IMR-90 (cell line): ENCODE measurements around the gene CCDC185. TPM values are rescaled to one million over a fixed set of nuclear protein-coding genes. Genes with fewer than 3 reads are reported as not detected.

ENCODE experiments used
- ATAC-seq: fragments of 200-7000 bp; cut with Tn5 transposase; 2 replicates; pipeline ENCODE4 v1.9.1; 2020; ENCODE audit warnings: low read depth, mild to moderate bottlenecking, moderate library complexity
- BruUV-seq: library from RNA; stranded (reverse); fragments of 400-500 nt; replicated peaks from 2 replicates; lab custom pipeline; 2021; lab: Mats Ljungman, UMichigan
- CTCF ChIA-PET: fragments of 300-600 bp; formaldehyde crosslinking; extraction: SDS; loops from one replicate; lab custom pipeline; 2021; ENCODE audit warnings: antibody characterized with exemption; lab: Yijun Ruan, JAX
- POLR2A ChIA-PET: fragments of 300-600 bp; sonication (Branson Sonifier 250); formaldehyde crosslinking; loops from one replicate; lab custom pipeline; 2022; ENCODE audit warnings: antibody characterized with exemption; ENCODE audit not compliant: unreplicated experiment; lab: Charles Lee
- DNase-seq: peaks from one replicate; pipeline ENCODE4 v3.0.0; 2013
- H2AFZ ChIP-seq: replicated peaks from 2 replicates; pipeline ENCODE3; 2013; ENCODE audit warnings: low read length, mild to moderate bottlenecking; ENCODE audit not compliant: poor library complexity
- H2AK5ac ChIP-seq: 2 replicates; pipeline ENCODE4 v1.6.1; 2013; ENCODE audit warnings: low read depth, low read length, inconsistent platforms
- H2AK9ac ChIP-seq: replicated peaks from 2 replicates; pipeline ENCODE3; 2013; ENCODE audit warnings: mild to moderate bottlenecking, low read depth, low read length, moderate library complexity; ENCODE audit not compliant: poor library complexity
- H2BK120ac ChIP-seq: 2 replicates; pipeline ENCODE4 v1.6.1; 2013; ENCODE audit warnings: low read depth, low read length, inconsistent platforms
- H2BK15ac ChIP-seq: 3 replicates; pipeline ENCODE4 v1.6.1; 2013; ENCODE audit warnings: low read depth, low read length, inconsistent platforms
- H2BK20ac ChIP-seq: 2 replicates; pipeline ENCODE4 v1.6.1; 2013; ENCODE audit warnings: low read depth, mild to moderate bottlenecking, inconsistent platforms, low read length, moderate library complexity
- H2BK5ac ChIP-seq: 2 replicates; pipeline ENCODE4 v1.6.1; 2013; ENCODE audit warnings: mild to moderate bottlenecking, low read depth, low read length, inconsistent platforms; ENCODE audit not compliant: poor library complexity, severe bottlenecking
- H3K14ac ChIP-seq: replicated peaks from 2 replicates; pipeline ENCODE4 v1.6.1; 2013; ENCODE audit warnings: low read depth, low read length, inconsistent platforms
- H3K18ac ChIP-seq: 2 replicates; pipeline ENCODE4 v1.6.1; 2013; ENCODE audit warnings: low read depth, low read length, control low read depth
- H3K23ac ChIP-seq: 2 replicates; pipeline ENCODE4 v1.6.1; 2013; ENCODE audit warnings: low read depth, low read length, inconsistent platforms
- H3K27ac ChIP-seq: 2 replicates; pipeline ENCODE4 v1.5.1; 2013; ENCODE audit warnings: mild to moderate bottlenecking, control low read depth, low read length; ENCODE audit not compliant: insufficient read depth
- H3K27me3 ChIP-seq: 2 replicates; pipeline ENCODE4 v1.6.1; 2013; ENCODE audit warnings: low read length; ENCODE audit not compliant: control insufficient read depth, insufficient read depth
- H3K36me3 ChIP-seq: 2 replicates; pipeline ENCODE4 v1.6.1; 2013; ENCODE audit warnings: low read length, mixed read lengths; ENCODE audit not compliant: control insufficient read depth, insufficient read depth
- H3K4ac ChIP-seq: 2 replicates; pipeline ENCODE4 v1.6.1; 2013; ENCODE audit warnings: low read depth, low read length, inconsistent platforms
- H3K4me1 ChIP-seq: 2 replicates; pipeline ENCODE4 v1.6.1; 2013; ENCODE audit warnings: low read length, mixed read lengths; ENCODE audit not compliant: control insufficient read depth, insufficient read depth
- H3K4me2 ChIP-seq: 2 replicates; pipeline ENCODE4 v1.6.1; 2013; ENCODE audit warnings: low read depth, mild to moderate bottlenecking, control low read depth, low read length, moderate library complexity
- H3K4me3 ChIP-seq: 2 replicates; pipeline ENCODE4 v1.5.1; 2013; ENCODE audit warnings: low read depth, mild to moderate bottlenecking, control low read depth, low read length, moderate library complexity; ENCODE audit not compliant: insufficient read depth
- H3K56ac ChIP-seq: 2 replicates; pipeline ENCODE4 v1.6.1; 2013; ENCODE audit warnings: low read length, inconsistent platforms; ENCODE audit not compliant: insufficient read depth; ENCODE audit errors: extremely low read depth
- H3K79me1 ChIP-seq, 2 experiments: 2 replicates each; pipeline ENCODE4 v1.6.1; 2013; ENCODE audit warnings: low read length in 2 of 2, inconsistent platforms in 1 of 2, low read depth in 1 of 2
- H3K9ac ChIP-seq: 2 replicates; pipeline ENCODE4 v1.6.1; 2013; ENCODE audit warnings: low read depth, low read length, control low read depth
- H3K9me1 ChIP-seq: 2 replicates; pipeline ENCODE4 v1.6.1; 2013; ENCODE audit warnings: low read length, inconsistent platforms; ENCODE audit not compliant: insufficient read depth
- H3K9me3 ChIP-seq: 2 replicates; pipeline ENCODE4 v1.6.1; 2013; ENCODE audit warnings: low read length; ENCODE audit not compliant: control insufficient read depth, insufficient read depth
- H4K20me1 ChIP-seq: 2 replicates; pipeline ENCODE4 v1.6.1; 2013; ENCODE audit warnings: low read length, inconsistent platforms; ENCODE audit not compliant: insufficient read depth
- H4K5ac ChIP-seq: 2 replicates; pipeline ENCODE4 v1.6.1; 2013; ENCODE audit warnings: mild to moderate bottlenecking, low read depth, low read length, control low read depth
- H4K8ac ChIP-seq, 2 experiments: 2 replicates each; pipeline ENCODE4 v1.6.1; 2013; ENCODE audit warnings: low read depth in 2 of 2, low read length in 2 of 2, control low read depth in 1 of 2, inconsistent platforms in 1 of 2
- H4K91ac ChIP-seq: 2 replicates; pipeline ENCODE4 v1.6.1; 2013; ENCODE audit warnings: low read depth, low read length, inconsistent platforms; ENCODE audit not compliant: insufficient read depth
- CTCF ChIP-seq: conservative IDR thresholded peaks from 2 replicates; pipeline ENCODE4 v1.5.1; 2012; ENCODE audit warnings: mild to moderate bottlenecking, low read depth, low read length, improper control_type of control experiment
- POLR2A ChIP-seq: IDR thresholded peaks from 2 replicates; pipeline ENCODE4 v1.6.1; 2012; ENCODE audit warnings: mild to moderate bottlenecking, low read depth, low read length
- RAD21 ChIP-seq: IDR thresholded peaks from 2 replicates; pipeline ENCODE4 v1.6.1; 2012; ENCODE audit warnings: low read length, improper control_type of control experiment
- RCOR1 ChIP-seq: IDR thresholded peaks from 2 replicates; pipeline ENCODE4 v1.6.1; 2012; ENCODE audit warnings: mild to moderate bottlenecking, low read length, improper control_type of control experiment; ENCODE audit not compliant: insufficient replicate concordance
- WGBS, 2 experiments: methylation state at CpG; one replicate each; pipeline versions ENCODE4 v1.1.5 to v1.1.7; 2013; ENCODE audit warnings: missing lambda C conversion rate in 2 of 2; ENCODE audit not compliant: insufficient read length in 1 of 2; ENCODE audit errors: extremely low coverage in 2 of 2; 5-methylcytosine and 5-hydroxymethylcytosine counted together
- dilution Hi-C: fragments of 300-500 bp; cut with HindIII; formaldehyde crosslinking; loops from one replicate; pipeline ENCODE4 v1.14.3; 2018; ENCODE audit warnings: low sequenced_read_pairs; ENCODE audit not compliant: unreplicated experiment
- in situ Hi-C: fragments of 300-500 bp; cut with MboI; formaldehyde crosslinking; loops from 3 replicates; pipeline ENCODE4 v1.14.3; 2019; ENCODE audit warnings: low sequenced_read_pairs, inconsistent platforms, mixed read lengths
- intact Hi-C: fragments of 100-400 bp; cut with micrococcal nuclease; formaldehyde crosslinking; loops from 2 replicates; pipeline ENCODE4 v1.10.0; 2022
- polyA plus RNA-seq, 3 experiments: library from polyadenylated mRNA; depleted of rRNA; stranded (reverse); fragments of >200 nt; gene quantifications; 2 replicates each; pipeline ENCODE4 v1.2.3, GENCODE V29; 2012; ENCODE audit warnings: low replicate concordance in 1 of 3
- total RNA-seq: library from RNA; depleted of rRNA; stranded (reverse); fragments of >200 nt; gene quantifications from 2 replicates; pipeline ENCODE4 v1.2.3, GENCODE V29; 2012

The CCDC185 gene
- total and polyA plus RNA-seq, 2 of the 4 experiments (the other 2 are of a cell fraction): not detected

GRCh38 chr1:223358826-223359225, 34.4 kb upstream of the CCDC185 start:
- dilution Hi-C loops: no loop called here
- Histone ChIP-seq H2AK9ac (no peak overlapping the region), H3K4ac (no peak overlapping the region), H3K14ac (no peak overlapping the region), H4K8ac (no peak overlapping the region), H3K4me1 (peaks cover 1% of the 10 kb centered on the region; the same call in 1 of the 2 replicates), H4K5ac (no peak overlapping the region), H3K27ac (no peak overlapping the region), H4K20me1 (no peaks in the 10 kb centered on the region), H3K79me1 (no peaks in the 10 kb centered on the region), H2BK15ac (no peak overlapping the region), H3K9me1 (no peaks in the 10 kb centered on the region), H2BK5ac (no peak overlapping the region), H3K9ac (no peak overlapping the region), H2BK20ac (no peak overlapping the region), H3K4me2 (no peak overlapping the region), H3K23ac (no peak overlapping the region), H2BK120ac (no peak overlapping the region), H3K56ac (no peak overlapping the region), H3K9me3 (no peaks in the 10 kb centered on the region), H3K4me3 (no peak overlapping the region), H2AK5ac (no peak overlapping the region), H4K91ac (no peak overlapping the region), H3K18ac (no peak overlapping the region), H3K36me3 (no peaks in the 10 kb centered on the region), H3K27me3 (peaks cover 49% of the 10 kb centered on the region), H2AFZ (no peak overlapping the region)
- TF ChIP-seq RCOR1 (no peak), CTCF (no peak), RAD21 (no peak), POLR2A (no peak)
- BruUV-seq: no TSS peak
- in situ Hi-C loops: no loop called here
- DNase-seq: no peak
- 100% methylated on average over 1 of the region's 3 CpGs; no CpG with 5 or more reads in 1 of the 2 experiments for WGBS, 2 experiments
- ATAC-seq: no peak
- ChIA-PET POLR2A (no interaction called here), CTCF (no interaction called here)
- intact Hi-C loops: no loop called here
